ENCODE measurements around the gene TRMT10A.

The TRMT10A gene, protein sequence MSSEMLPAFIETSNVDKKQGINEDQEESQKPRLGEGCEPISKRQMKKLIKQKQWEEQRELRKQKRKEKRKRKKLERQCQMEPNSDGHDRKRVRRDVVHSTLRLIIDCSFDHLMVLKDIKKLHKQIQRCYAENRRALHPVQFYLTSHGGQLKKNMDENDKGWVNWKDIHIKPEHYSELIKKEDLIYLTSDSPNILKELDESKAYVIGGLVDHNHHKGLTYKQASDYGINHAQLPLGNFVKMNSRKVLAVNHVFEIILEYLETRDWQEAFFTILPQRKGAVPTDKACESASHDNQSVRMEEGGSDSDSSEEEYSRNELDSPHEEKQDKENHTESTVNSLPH

DNA sequence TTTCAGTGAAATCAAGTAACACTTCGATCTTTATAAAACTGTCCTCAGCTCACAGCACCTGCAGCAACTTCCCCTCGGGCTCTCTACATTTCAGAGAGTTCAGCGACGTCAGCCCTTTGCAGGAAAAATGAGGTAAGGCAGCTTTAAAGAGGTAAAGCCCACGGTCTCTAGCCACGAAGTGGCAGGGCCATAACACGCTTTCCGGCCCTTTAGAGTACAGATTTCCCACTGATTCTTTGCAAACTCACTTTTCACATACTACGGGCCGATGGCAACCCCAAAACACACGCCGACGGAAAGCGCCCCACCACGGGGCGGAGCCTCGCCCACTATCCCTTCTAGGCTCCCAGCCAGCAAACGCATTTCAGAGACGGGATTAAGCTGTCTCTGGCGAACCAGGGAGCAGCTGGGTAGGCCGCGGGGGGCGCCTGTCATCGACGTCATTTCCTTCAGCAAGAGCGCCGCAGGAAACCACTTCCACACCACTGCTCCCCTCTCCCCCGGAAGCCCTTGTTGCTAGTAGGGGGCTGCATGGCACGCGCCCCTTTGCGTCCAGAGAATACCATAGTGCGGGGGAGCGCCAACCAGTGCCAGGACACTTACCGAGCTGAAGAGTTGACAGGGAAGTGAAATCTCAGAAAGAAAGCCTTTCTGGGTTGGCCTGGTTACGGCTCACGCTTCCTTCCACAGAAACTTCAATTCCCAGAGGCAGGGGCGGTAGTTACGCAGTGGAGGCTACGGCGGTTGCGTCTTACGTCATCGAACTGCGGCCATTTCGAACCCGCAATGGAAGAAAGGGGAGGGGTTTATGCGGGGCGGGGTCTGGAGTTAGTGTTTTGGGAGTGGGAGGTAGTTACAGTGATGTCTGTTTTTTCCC, at the start of gene TRMT10A:
TSS of gene TRMT10A (minus strand) at position 730 of the 877 bp plus-strand sequence. CDS start 4,701 bp downstream, outside the sequence.
- peak; percentile 99 for DNase-seq

DNA sequence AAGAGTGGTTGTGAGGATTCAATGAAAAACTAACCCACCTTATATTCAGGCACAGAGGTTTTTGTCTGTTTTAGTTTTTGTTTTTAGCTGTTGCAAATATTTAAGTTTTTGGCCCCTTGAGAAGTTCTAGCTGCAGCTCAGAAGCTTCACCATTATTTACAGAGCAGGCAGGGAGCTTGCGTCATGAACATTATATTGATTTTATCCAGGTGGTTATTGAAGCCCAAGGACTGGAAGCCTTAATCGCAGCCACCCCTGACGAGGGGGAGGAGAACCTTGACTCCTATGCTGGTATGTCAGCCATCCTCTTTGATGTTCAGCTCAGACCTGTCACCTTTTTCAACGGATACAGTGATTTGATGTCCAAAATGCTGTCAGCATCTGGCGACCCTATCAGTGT, 48.9 kb upstream of the TRMT10A start:
- no peak for DNase-seq

DNA sequence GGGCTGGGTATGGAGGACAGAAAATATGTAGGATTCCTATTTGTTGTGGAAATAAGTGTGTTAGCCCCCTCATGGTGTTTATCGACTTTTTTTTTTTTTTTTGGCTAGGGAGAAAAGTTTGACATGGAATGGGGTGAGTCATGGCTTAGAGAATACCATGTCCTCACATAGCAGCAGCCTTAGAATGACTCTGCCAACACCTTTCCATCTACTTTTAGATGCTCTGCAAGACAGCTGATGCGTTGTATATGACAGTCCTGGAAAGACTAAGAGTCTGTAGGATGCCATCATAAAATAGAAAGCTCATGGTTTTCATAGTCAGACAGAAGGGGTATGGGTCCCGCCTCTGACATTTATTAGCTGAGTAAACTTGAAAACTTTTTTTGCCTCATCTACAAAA, 48.4 kb upstream of the TRMT10A start:
- no peak for DNase-seq

DNA sequence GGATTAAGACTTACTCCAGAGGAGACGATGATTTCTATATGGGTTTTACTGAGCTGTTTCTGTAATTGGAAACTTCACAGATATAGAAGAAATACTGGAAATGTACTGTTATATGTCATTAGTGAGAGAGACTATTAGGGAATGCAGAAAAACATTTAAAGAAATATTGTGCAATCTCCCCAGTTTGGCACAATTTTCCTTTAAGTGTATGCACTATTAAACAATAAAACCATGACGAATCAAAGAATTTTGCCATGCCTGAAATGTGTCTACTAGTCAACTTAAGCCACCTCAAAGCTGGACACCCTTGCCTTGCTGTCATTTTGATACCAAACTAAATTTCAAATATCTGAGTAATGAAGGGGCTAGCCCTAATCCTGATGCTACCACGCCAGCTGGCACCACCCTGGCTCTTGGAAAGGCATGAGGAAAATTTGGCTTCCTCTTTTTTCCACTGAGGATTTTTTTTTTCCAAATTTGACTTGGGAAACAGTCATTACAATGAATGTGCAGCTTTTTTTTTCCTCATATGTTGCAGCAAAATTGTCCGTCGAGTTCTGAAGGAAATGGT, 46.9 kb upstream of the TRMT10A start:
- DNase-seq, result no peak

DNA sequence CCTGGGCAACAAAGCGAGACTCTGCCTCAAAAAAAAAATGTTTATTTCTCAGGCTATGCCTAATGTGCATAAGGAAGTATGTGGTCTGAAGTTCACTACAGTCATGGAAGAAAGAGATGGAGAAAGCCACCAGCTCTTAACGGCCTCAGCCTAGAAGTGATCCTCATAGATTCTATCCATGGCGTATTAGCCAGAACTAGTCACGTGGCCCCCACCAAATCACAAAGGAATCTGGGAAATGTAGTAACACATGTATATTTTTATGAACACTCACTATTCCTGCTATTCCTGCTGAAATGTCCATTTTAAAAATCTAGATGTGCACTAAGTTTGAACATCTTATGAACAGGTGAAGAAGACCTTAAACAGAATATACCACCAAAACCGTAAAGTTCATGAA, 44.6 kb upstream of the TRMT10A start:
- no peak for DNase-seq

DNA sequence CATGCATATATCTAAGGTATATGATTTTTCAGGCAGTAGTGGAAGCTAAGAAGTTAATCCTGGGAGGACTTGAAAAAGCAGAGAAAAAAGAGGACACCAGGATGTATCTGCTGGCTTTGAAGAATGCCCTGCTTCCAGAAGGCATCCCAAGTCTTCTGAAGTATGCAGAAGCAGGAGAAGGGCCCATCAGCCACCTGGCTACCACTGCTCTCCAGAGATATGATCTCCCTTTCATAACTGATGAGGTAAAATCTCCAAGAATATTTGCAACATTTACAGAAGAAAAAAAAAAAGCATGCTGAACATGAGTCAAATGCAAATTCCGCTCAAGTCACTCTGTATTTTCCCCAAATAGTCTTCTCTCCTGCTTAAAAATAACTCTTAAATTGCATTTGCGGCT, 42.9 kb upstream of the TRMT10A start:
- no peak for DNase-seq

DNA sequence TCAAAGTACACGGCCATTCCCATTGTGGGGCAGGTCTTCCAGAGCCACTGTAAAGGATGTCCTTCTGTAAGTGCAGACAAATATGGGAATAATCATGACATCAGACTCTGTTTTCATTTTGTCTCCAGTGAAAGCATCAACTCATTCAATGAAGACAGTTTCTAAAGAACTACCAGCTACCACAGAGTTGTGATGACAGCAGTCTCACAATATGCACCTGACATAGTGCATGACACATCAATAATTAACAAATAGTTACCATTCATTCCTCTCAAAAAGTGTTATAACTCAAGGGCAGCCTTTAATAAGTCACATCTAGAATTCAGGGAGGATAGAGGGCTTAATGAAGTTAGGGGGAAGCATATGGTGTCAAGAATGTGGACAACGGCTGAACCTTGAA, 31.0 kb upstream of the TRMT10A start:
- no peak for DNase-seq

DNA sequence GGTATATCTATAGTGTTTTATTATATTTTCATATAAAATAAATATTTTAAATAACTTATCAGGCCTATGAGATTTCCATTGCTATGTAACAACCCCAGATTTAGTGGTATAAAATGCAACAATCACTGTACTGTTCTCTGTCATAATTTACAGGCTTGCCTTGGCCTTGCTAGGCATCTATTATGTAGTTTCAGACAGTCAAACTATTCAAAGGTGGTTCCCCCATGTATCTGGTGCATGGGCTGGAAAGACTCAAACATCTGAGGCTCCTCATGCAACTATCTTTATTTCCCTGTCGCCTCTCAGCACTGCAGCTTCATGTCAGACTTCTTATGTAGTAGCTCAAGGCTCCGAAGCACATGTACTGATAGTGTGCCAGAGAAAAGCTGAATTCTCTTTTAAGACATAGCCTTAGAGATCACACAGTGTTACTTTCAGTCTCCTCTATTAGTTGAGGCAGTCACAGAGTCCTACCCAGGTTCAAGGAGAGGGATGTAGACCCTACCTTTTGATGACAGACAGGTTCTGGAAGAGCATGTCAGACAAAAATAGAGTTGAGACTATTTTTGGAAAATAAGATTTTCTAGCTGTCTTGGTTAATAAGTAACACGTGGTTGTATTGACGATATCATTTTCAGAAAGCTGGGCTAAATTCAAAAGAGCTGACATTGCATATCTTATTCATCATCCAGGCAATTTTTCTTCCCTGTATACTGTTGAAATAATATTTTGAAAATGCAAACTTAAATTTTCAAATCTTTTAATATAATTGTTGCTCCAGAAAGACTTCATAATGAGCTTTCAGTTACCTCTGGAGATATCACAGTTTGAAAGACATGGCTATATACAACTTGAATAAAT, 30.2 kb upstream of the TRMT10A start:
- no peak for DNase-seq

DNA sequence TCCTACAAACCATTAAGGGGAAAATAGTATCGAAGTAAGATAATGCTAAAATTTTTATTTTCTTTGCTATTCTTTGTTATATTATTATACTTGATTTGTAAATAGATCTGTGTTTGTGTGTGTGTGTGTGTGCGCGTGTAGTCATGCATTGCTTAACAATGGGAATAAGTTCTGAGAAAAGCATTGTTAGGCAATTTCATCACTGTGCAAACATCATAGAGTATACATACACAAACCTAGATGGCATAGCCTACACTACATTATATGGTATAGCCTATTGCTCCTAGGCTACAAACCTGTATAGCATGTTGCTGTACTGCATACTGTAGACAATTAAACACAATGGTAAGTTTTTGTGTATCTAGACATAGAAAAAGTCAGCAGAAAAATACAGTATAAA, 27.9 kb upstream of the TRMT10A start:
- DNase-seq, result no peak

DNA sequence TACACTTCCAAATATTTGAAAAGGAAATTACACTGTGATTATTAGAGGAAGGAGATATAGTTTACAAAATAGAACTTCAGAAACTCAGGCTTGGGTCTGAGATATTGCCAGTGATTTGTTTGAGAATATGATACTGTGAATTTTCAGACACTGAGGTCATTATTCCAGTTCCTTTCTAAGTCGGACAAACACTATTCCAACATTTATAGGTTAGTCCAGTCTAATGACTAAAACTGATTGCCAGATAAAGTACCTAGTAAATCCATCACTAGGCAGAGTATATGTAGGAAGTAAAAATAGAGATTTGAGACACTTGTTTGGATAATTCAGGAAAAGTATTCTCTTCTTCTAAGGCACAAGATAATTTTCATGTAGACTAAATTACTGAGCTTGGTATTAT, 24.0 kb upstream of the TRMT10A start:
- DNase-seq, result no peak

DNA sequence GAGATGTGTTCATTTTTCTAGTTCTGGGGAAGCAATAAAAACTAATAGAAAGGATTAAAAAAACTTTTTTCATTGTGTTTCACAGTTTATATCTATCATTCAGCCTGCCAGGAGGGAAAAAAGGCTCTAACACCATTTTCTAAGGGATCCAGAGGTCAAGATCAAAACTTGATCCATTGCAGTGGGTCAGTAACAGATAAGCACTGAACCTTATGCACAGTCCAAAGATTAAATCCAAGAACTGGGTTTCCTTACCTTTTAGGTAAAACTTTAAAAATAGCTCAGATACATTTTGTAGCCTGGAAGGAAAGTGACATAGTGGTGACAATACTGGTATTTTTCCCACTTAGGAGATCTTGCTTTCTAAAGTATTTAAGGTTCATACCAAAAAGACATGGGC, 23.5 kb upstream of the TRMT10A start:
- DNase-seq, result no peak

DNA sequence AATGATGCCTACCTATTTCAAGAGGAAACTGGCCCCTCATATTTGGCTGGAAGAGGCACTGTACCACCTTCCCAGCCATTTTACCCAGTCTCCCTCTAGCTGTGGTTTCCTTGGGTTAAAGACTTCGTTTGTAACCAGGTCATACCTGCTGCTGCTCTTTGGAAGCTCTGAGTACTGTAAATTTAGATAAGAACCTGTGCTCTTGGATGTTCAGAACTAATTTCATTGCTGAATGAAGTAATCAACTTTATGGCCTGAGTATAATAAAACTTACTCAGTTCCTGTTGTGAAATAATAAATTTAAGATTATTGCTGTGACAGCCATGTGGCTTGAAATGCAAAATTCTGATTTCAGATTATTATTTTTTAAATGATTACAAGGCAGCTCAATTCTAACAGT, 23.0 kb upstream of the TRMT10A start:
- DNase-seq, result no peak

DNA sequence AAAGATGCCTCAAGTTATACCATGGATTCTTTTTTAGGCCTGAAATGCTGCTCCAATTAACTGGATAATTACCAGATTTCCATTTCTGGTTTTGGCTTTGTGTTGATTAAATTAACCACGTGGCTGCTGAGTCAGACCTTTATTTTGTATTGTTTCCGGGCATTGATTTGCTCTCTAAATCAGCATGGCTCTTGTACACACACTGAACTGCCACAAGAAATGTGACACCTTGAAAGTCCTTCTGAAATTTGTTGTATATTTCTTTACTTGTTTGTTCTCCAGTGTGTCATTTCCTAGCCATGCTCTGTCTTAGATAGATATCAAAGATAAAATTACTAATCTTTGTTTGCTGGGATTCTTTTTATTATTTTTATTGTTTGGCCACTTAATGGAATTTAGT, 22.5 kb upstream of the TRMT10A start:
- DNase-seq, result no peak

DNA sequence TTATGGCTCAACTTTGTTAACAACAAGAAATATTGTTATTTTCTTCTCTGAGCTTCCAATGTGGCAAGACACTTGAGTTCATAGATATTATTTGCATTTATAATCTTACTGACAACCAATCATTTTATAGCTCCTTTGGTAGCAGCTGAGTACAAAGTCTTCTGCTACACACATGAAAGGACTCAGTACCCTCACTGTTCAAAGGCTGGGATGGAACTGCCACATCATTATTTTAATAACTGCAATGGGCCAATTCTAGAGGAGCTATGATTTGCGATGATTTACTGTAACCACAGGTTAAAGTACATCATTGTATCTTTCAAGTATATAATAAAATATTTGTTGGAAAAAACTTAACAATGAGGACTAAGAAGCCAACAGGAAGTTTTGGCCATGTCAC, 21.7 kb upstream of the TRMT10A start:
- DNase-seq, result no peak

DNA sequence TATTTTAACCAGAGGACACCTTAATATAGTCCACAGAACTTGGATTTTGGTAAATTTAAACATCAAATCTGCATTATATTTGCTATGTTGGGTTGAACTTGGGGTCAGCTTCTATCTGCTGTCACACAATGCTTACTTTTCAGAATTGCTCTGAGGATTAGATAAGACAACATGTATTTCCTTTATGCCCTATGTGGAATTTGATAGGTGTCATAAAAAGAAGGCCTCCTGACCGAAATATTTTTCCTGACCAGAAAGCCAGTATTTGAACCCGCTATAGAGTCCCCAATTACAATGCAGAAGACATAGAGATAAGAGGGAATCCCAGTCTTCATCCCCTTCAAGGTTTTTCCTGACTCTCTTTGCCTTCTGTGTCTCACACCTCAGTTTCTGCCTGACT, 14.9 kb upstream of the TRMT10A start:
- DNase-seq, result no peak

DNA sequence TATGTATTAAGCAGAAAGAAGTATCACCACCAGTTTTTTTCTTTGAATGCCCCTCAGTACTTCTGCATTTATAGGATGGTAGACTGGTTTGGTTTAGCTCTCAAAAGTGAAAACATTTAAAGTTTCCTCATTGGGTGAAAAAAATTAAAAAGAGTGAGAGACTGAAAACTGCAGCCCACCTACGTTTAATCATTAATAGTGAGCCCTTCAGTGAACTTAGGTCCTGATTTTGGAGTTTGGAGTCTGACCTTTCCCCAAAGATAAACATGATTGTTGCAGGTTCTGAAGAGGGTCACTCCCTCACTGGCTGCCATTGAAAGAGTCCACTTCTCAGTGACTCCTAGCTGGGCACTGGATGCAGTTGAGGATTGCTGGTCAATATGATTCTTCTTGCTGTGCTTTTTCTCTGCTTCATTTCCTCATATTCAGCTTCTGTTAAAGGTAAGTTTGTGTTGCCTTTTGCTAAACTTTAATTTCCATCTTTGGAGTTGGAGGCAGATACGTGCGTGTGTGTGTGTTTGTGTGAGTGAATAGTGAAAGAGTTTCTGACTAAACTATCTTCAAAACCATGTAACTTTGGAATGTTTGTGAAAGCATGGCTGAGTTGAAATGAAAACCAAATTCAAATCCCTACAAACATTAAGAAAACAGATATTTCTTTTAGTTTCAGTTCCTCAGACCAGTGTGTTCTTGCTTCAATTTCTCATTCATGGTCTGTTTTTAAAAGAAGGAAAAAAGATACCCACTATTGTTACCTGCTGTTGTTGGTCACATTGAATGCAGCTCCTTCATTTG, 10.9 kb upstream of the TRMT10A start, which contains the start of gene MTTP:
TSS of gene MTTP (plus strand) at position 295 of the 795 bp plus-strand sequence. CDS start at position 381, 86 bp downstream.
- DNase-seq, result no peak

DNA sequence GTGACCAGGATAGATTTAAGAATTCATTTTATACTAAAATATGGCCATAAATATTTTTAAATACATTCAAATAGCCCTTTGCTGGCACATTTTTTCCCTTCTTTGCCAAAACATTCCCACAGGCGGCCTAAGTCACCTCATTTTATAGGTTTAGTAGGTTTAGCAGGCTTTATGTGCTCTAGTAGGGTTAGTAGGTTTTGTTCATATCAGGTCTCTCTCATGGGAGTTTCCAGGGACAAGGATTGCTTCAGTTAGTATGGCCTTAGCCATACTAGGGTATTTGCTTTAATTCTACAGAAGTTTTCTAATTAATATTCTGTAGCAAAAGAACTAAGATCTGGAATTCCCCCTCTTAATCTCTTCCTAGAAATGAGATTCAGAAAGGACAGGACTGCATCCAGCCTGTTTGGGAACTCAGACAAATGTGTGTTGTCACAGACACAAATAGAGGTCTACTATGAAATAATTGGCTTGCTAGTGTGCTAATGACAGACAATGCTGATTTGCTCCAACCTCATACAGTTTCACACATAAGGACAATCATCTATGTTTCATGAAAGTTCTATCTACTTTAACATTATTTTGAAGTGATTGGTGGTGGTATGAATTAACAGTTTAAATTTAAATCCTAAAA, 10.0 kb upstream of the TRMT10A start:
- DNase-seq, result no peak

DNA sequence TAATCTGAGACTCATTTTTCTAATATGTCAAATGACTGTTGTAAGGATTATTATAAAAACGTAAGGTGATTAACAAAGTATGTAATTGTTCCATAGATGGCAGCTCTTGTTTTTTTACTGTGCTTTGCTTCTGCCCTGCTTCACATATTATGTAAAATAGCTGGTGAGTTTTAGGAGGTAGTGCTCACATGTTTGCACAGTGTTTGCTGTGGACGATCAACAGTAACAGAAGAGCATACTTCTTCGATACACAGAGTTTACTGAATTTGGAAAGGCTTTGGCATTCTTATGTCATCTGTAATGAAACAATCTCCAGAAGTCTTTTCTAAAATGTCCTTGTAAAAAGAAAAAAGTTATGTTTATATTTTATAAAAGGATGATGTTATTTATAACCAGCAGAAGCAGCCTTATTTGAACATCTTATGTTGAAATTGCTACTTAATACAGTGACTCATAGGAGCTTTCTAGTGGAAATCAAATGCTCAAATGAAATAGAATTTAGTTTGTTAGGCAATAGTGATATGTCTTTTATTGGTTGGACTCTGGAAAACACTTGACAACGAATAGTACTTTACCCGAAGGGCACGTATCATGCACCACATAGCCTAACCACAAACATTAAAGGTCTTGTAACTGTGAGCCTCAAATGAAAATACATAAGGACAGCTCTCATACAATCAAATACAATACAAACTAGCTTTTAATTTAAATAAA, 8.8 kb upstream of the TRMT10A start:
- no peak for DNase-seq

DNA sequence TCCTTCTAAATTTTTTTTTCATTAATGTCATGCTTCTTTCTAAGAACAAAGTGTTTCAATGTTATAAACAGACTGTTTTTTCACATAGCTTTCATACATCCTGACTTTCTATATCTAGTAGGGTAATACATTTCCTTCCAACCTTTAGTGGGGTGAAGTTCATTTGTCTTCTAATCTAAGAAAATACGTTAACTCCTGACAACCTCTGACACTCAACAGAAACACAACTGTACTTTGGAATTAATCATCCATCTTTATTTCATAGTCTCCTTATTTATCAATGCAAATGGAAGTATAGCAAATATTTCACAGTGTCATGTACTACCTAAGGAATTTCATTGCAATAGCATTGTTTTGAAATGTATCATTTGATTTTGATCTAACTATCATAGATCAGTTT, 8.0 kb upstream of the TRMT10A start:
- DNase-seq, result no peak

DNA sequence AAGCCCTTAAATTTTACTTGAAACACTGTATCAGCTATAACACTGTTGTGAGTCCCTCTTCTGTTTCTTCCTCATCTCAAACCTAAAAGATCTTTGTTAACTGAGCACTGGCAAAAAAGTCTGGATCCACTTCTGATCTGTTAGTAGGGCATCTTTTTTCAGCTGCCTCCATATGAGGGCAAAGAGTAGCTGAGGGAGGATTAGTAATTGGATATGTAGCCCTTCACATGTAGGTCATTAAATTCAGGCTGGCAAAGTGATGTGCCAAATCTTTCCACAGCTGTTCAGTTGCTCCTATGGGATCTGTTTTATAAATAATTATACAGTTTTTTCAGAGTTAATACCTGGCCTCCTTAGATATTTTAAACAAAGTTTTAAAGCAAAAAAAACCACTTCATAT, 1.1 kb upstream of the TRMT10A start:
- DNase-seq, result no peak

DNA sequence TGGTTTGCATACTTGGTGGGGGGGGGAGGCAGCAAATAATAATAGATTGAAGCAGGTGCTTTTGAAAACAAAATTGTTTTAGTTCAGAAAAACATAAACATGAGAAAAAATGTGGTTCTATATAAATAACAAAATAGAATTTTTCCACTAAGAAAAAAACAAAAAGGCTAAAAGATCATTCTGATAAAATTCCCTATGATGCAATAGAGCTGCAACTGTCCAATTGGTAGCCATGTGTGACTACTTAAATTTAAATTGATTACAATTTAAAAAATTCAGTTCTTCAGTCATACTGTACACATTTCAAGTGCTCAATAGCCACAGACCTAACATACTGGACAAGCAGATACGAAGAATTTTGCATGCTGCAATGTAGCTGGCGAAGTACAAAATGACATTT, 11.0 kb downstream of the TRMT10A start:
- no peak for DNase-seq

Measured in hematopoietic multipotent progenitor cell treated with erythropoietin and hydrocortisone succinate and interleukin-3 and kit ligand, for 6 days (in vitro differentiated cells).